Heart right ventricle (tissue), 16 donors: ENCODE data around the gene CLRN2. TPM values are rescaled to one million over a fixed set of nuclear protein-coding genes. Genes with fewer than 3 reads are reported as not detected.

Source experiments
- ATAC-seq, 8 donors: fragments of 200-7000 bp; cut with Tn5 transposase; one replicate each; pipeline ENCODE4 v1.9.1; 2020; ENCODE audit warnings: mild to moderate bottlenecking in 8 of 8, moderate library complexity in 8 of 8, moderate number of reproducible peaks in 1 of 8
- DNase-seq, 2 donors: peaks; one replicate each; pipeline ENCODE4 v3.0.0-alpha.2; 2020
- H3K27ac ChIP-seq, 10 donors: fragments of 200-600 bp; sonication (generic) in 2 of 10; one replicate each; pipeline versions ENCODE4 v1.5.0 to v1.8.0; 2020 to 2022; ENCODE audit warnings: mild to moderate bottlenecking in 3 of 10
- H3K27me3 ChIP-seq, 7 donors: fragments of 200-600 bp; one replicate each; pipeline ENCODE4 v1.8.0; 2021 to 2022; ENCODE audit warnings: mild to moderate bottlenecking in 2 of 7
- H3K36me3 ChIP-seq, 9 donors: fragments of 200-600 bp; sonication (generic) in 1 of 9; one replicate each; pipeline versions ENCODE4 v1.5.0 to v1.8.0; 2020 to 2022; ENCODE audit warnings: mild to moderate bottlenecking in 2 of 9
- H3K4me1 ChIP-seq, 9 donors: fragments of 200-600 bp; sonication (generic) in 1 of 9; one replicate each; pipeline versions ENCODE4 v1.5.0 to v1.8.0; 2020 to 2022; ENCODE audit warnings: mild to moderate bottlenecking in 4 of 9
- H3K4me3 ChIP-seq, 10 donors: fragments of 200-600 bp; sonication (generic) in 2 of 10; one replicate each; pipeline versions ENCODE4 v1.5.0 to v1.8.0; 2020 to 2022; ENCODE audit warnings: mild to moderate bottlenecking in 7 of 10, moderate library complexity in 2 of 10
- H3K9me3 ChIP-seq, 11 donors: fragments of 200-600 bp in 10 of 11; sonication (generic) in 2 of 11; one replicate each; pipeline versions ENCODE4 v1.5.0 to v1.8.0; 2013 to 2022; ENCODE audit warnings: mild to moderate bottlenecking in 2 of 11, control low read depth in 1 of 11, moderate library complexity in 1 of 11
- CTCF ChIP-seq, 9 donors: fragments of 200-600 bp; sonication (generic) in 2 of 9; IDR thresholded peaks; one replicate each; pipeline versions ENCODE4 v1.5.0 to v1.8.0; 2021 to 2022; ENCODE audit warnings: antibody characterized with exemption in 9 of 9, mild to moderate bottlenecking in 5 of 9, moderate library complexity in 1 of 9
- WGBS, 2 donors: extraction: QIAGEN DNeasy Blood & Tissue Kit; methylation state at CpG; one replicate each; pipeline ENCODE4 v1.1.7; 2013; ENCODE audit warnings: inconsistent platforms in 1 of 2; 5-methylcytosine and 5-hydroxymethylcytosine counted together
- intact Hi-C, 10 donors: fragments of 100-400 bp; cut with DNase I; formaldehyde crosslinking; loops; one replicate each; pipeline versions ENCODE4 v1.11.1 to v1.14.2; 2022
- polyA plus RNA-seq, 2 donors: library from polyadenylated mRNA; stranded (reverse); fragments of 200-250 nt; gene quantifications; one replicate each; pipeline ENCODE4 v1.2.3, GENCODE V29; 2013
- total RNA-seq, 10 donors: library from RNA; stranded (reverse); fragmentation: NEBNext Ultra II Directional in 3 of 10; extraction: Animal tissue kit (Norgen Biotek cat#: 25700) in 3 of 10; gene quantifications; one replicate each; pipeline versions ENCODE4 v1.2.1 to v1.2.4, GENCODE V29; 2021 to 2023
- donor health status: Arrhythmogenic right ventricular cardiomyopathy.
- donor health status: ischemic (EF 13 %, LVEDD 7.1; RV severe dilation, severe dysfunction).
- donor health status: healthy with polysubstance abuse.
- donor health status: DM: no; HTN: yes; CAD: no.
- donor health status: DM: no; HTN: no; CAD: no.
- donor health status: ischemic (EF 25% LVEDD 6.9; RV normal size, moderate dysfunction).
- donor health status: ischemic (EF 25% LVEDD 5.7; RV mildly dilated, moderate dysfunction).
- donor health status: healthy.
- donor health status: DM: yes; HTN: yes; CAD: no.
- donor health status: Ischemic cardiomyopathy.
- donor health status: ischemic (EF 35%, LVEDD 5.7; RV mildly dilated, moderate dysfunction).
- donor health status: nonischemic (EF 11% LVEDD 7.7; RV severe dilation, severe dysfunction).
- donor health status: DM: yes; HTN: yes; CAD: no.
- donor health status: PGD.
- donor health status: ischemic (EF 29% LVEDD 5.4; RV normal size, mild dysfunction).
- donor health status: nonischemic (EF 23%, LVEDD 6.1; RV moderate dilation, normal function).

The CLRN2 gene
- total and polyA plus RNA-seq, 12 donors: not detected

DNA sequence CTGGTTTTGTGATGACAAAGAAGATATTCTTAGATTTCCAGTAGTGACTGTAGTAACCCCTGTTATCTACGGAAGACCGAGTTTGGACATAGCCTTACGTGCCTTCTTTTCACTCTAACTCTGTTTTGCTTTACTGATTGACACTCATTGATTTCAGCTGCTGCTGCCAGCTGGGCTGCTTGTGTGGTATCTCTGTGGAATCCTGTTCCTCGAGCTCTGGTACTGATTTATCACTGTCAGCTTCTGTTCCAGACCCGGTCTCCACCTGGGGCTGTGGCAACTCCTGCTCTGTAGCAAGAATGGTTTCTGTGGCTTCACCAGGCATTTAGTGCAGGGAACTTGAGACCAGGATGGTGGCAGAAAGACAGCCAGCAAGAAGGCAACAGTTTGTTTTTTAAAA is 37.5 kb downstream of the CLRN2 start:
- no peak for ATAC-seq
- Histone ChIP-seq H3K27ac (no peak overlapping the region), H3K9me3 (no peaks in the 10 kb centered on the region), H3K4me1 (peaks cover 0 to 4% (median 0%) of the 10 kb centered on the region in 9 donors), H3K27me3 (peaks cover 0 to 25% (median 4%) of the 10 kb centered on the region in 7 donors), H3K4me3 (no peak overlapping the region), H3K36me3 (no peaks in the 10 kb centered on the region)
- intact Hi-C loops: loop anchor here in 4 of 10 donors (5.0 to 10.0 kb wide), 4 partner anchors 80 to 1042 kb away; partner anchors contain the start of genes DCAF16 (in 1 of the 4) and NCAPG (in 1 of the 4)
- no peak for DNase-seq
- WGBS, 2 donors: 23 to 28% methylated on average over 5 of the region's 5 CpGs
- TF ChIP-seq CTCF (IDR thresholded peaks at IDR 0.05): no peak

- intact Hi-C loops: loop anchor here in 4 of 10 donors (5.0 to 10.0 kb wide), 4 partner anchors 78 to 1040 kb away; partner anchors contain the start of genes DCAF16 (in 1 of the 4) and NCAPG (in 1 of the 4)
- 69 to 75% methylated on average over 4 of the region's 4 CpGs for WGBS, 2 donors
- Histone ChIP-seq H3K4me1 (peaks cover 0 to 3% (median 0%) of the 10 kb centered on the region in 9 donors), H3K4me3 (no peak overlapping the region), H3K36me3 (no peaks in the 10 kb centered on the region), H3K9me3 (no peaks in the 10 kb centered on the region), H3K27me3 (peaks cover 0 to 25% (median 4%) of the 10 kb centered on the region in 7 donors), H3K27ac (no peak overlapping the region)
- TF ChIP-seq CTCF (IDR thresholded peaks at IDR 0.05): no peak
- DNase-seq: no peak
- no peak for ATAC-seq
These were observed 39.6 kb downstream of the CLRN2 start for GRCh38 chr4:17554568-17554967.

GRCh38 chr4:17556498-17556897 is 41.5 kb downstream of the CLRN2 start:
- peaks cover 0 to 25% (median 4%) of the 10 kb centered on the region in 7 donors for H3K27me3 ChIP-seq
- H3K4me3 ChIP-seq: no peak overlapping the region
- H3K36me3 ChIP-seq: no peaks in the 10 kb centered on the region
- DNase-seq (no peak), ATAC-seq (no peak)
- intact Hi-C loops: loop anchor here in 2 of 10 donors (10.0 kb wide), 2 partner anchors 1018 to 1038 kb away; no protein-coding TSS in a partner anchor
- H3K9me3 ChIP-seq: no peaks in the 10 kb centered on the region
- H3K27ac ChIP-seq: no peak overlapping the region
- H3K4me1 ChIP-seq: no peaks in the 10 kb centered on the region
- TF ChIP-seq CTCF (IDR thresholded peaks at IDR 0.05): no peak

DNA sequence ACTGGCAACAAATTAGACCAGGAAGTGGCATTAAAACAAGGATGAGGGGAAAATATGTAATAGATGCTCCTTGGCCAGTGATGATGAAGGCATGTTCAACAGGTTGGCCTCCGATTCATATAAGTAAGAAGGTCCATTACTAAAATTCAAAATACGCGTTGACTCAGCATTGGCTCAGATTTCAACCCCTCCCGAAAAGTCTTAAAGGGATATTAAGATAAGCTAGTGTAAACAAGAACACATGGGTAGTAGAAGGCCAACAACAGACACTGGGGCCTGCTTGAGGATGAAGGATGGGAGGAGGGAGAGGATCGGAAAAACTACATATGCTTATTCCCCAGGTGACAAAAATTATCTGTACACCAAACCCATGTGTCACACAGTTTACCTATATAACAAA is 42.9 kb downstream of the CLRN2 start:
- Histone ChIP-seq H3K36me3 (no peaks in the 10 kb centered on the region), H3K9me3 (no peaks in the 10 kb centered on the region), H3K4me3 (no peak overlapping the region), H3K27ac (no peak overlapping the region), H3K27me3 (peaks cover 0 to 19% (median 0%) of the 10 kb centered on the region in 7 donors), H3K4me1 (no peaks in the 10 kb centered on the region)
- no peak for TF ChIP-seq CTCF (IDR thresholded peaks at IDR 0.05)
- WGBS, 2 donors: 67 to 72% methylated on average over 5 of the region's 5 CpGs
- no peak for ATAC-seq
- no peak for DNase-seq
- intact Hi-C loops: loop anchor here in 2 of 10 donors (10.0 kb wide), 2 partner anchors 1017 to 1037 kb away; no protein-coding TSS in a partner anchor
